NCI-H2081 treated with DMSO at 0.1 percent for 48 hours (cell line): Measurements from ENCODE around the gene RLF.
"Not testable (repeated sequence)": the region's sequence is repeated elsewhere in the genome, so short reads cannot be mapped to it uniquely, and the experiment has no call there.

Experiments used
- DNase-seq: peaks from one replicate; lab custom pipeline; 2025; lab: John Stamatoyannopoulos, UW

RLF gene

GRCh38 chr1:40174788-40175187, 13.6 kb downstream of the RLF start:
- no peak for DNase-seq

GRCh38 chr1:40176989-40177388, 15.8 kb downstream of the RLF start:
- not testable (repeated sequence) for DNase-seq

- DNase-seq, result no peak
Measured at GRCh38 chr1:40178200-40178599, 17.0 kb downstream of the RLF start.

GRCh38 chr1:40179496-40180089, 18.4 kb downstream of the RLF start:
- DNase-seq, result no peak

GRCh38 chr1:40183055-40183710, 22.0 kb downstream of the RLF start:
- DNase-seq, result no peak

- DNase-seq, result no peak
Measured at GRCh38 chr1:40184193-40184592, 23.0 kb downstream of the RLF start.

GRCh38 chr1:40185951-40186864, 25.0 kb downstream of the RLF start:
- no peak for DNase-seq

GRCh38 chr1:40187399-40187798, 26.2 kb downstream of the RLF start:
- DNase-seq, result no peak

- not testable (repeated sequence) for DNase-seq
Measured at GRCh38 chr1:40194639-40195038, 33.5 kb downstream of the RLF start.

- DNase-seq, result no peak
Measured at GRCh38 chr1:40197656-40198055, 36.5 kb downstream of the RLF start.

GRCh38 chr1:40199126-40199525, 37.9 kb downstream of the RLF start:
- no peak for DNase-seq

- DNase-seq, result no peak
Measured at GRCh38 chr1:40204856-40205255, 43.7 kb downstream of the RLF start.

- DNase-seq, result no peak
Measured at GRCh38 chr1:40210511-40211204, 49.5 kb downstream of the RLF start.

- no peak for DNase-seq
Measured at GRCh38 chr1:40218333-40218732, 57.1 kb downstream of the RLF start.

- DNase-seq, result not testable (repeated sequence)
Measured at GRCh38 chr1:40221471-40221905, 60.3 kb downstream of the RLF start.

- DNase-seq, result no peak
Measured at GRCh38 chr1:40221977-40222772, 61.0 kb downstream of the RLF start.

- DNase-seq, result no peak
Measured at GRCh38 chr1:40224040-40224439, 62.9 kb downstream of the RLF start.

GRCh38 chr1:40226192-40226591, 65.0 kb downstream of the RLF start:
- DNase-seq, result no peak

- no peak for DNase-seq
Measured at GRCh38 chr1:40232444-40232843, 71.3 kb downstream of the RLF start.

- DNase-seq, result no peak
Measured at GRCh38 chr1:40239626-40240025, 78.4 kb downstream of the RLF start.

GRCh38 chr1:40240390-40240789, 79.2 kb downstream of the RLF start:
- no peak for DNase-seq
